Right cardiac atrium (tissue), 5 donors: ENCODE results near the gene KSR1. TPM values are rescaled to one million over a fixed set of nuclear protein-coding genes. Genes with fewer than 3 reads are reported as not detected.

Source experiments
- ATAC-seq, 2 donors: fragments of 200-7000 bp; cut with Tn5 transposase; one replicate each; pipeline versions ENCODE4 v1.8.0 to v1.9.1; 2020; ENCODE audit warnings: moderate library complexity in 2 of 2, mild to moderate bottlenecking in 1 of 2
- DNase-seq, 3 donors: peaks; one replicate each; pipeline ENCODE4 v3.0.0-alpha.2; 2020
- H3K27ac ChIP-seq: one replicate; pipeline ENCODE4 v1.5.1; 2013; ENCODE audit warnings: mild to moderate bottlenecking, low read length, control low read depth, moderate library complexity
- H3K27me3 ChIP-seq: one replicate; pipeline ENCODE4 v1.6.1; 2013; ENCODE audit not compliant: control insufficient read depth, insufficient read depth
- H3K4me1 ChIP-seq: one replicate; pipeline ENCODE4 v1.6.1; 2013; ENCODE audit warnings: low read length; ENCODE audit not compliant: control insufficient read depth, insufficient read depth
- H3K4me3 ChIP-seq: one replicate; pipeline ENCODE4 v1.5.1; 2013; ENCODE audit warnings: low read length, control low read depth
- H3K9me3 ChIP-seq: one replicate; pipeline ENCODE4 v1.6.1; 2013; ENCODE audit warnings: low read length; ENCODE audit not compliant: control insufficient read depth
- WGBS: extraction: QIAGEN DNeasy Blood & Tissue Kit; methylation state at CpG from one replicate; pipeline ENCODE4 v1.1.7; 2013; 5-methylcytosine and 5-hydroxymethylcytosine counted together
- intact Hi-C, 4 donors: fragments of 100-400 bp; cut with DNase I; formaldehyde crosslinking; loops; one replicate each; pipeline versions ENCODE4 v1.11.0 to v1.14.0; 2022 to 2023
- polyA plus RNA-seq: library from polyadenylated mRNA; stranded (reverse); fragments of 200-250 nt; gene quantifications from one replicate; pipeline ENCODE4 v1.2.3, GENCODE V29; 2013
- total RNA-seq, 4 donors: library from RNA; stranded (reverse); fragmentation: NEBNext Ultra II Directional; extraction: Animal tissue kit (Norgen Biotek cat#: 25700); gene quantifications; one replicate each; pipeline ENCODE4 v1.2.1, GENCODE V29; 2021
- donor health status: healthy with polysubstance abuse.
- donor health status: DM: no; HTN: yes; CAD: no.
- donor health status: DM: no; HTN: no; CAD: no.
- donor health status: DM: no; HTN: yes; CAD: no; lungs with severe emphysema.
- donor health status: DM: yes; HTN: yes; CAD: no.

KSR1 gene
- total and polyA plus RNA-seq, 5 donors, result 8.7 to 22.7 (median 13.1) TPM

GRCh38 chr17:27475070-27475673, 18.9 kb downstream of the KSR1 start:
- H3K4me1 ChIP-seq, result peaks cover 6% of the 10 kb centered on the region
- 94% methylated on average over 10 of the region's 10 CpGs for WGBS
- H3K9me3 ChIP-seq, result no peaks in the 10 kb centered on the region
- intact Hi-C loops, result no loop called here
- no peaks in the 10 kb centered on the region for H3K27me3 ChIP-seq
- ATAC-seq, result no peak
- H3K27ac ChIP-seq, result no peak overlapping the region
- DNase-seq, result no peak
- no peak overlapping the region for H3K4me3 ChIP-seq

GRCh38 chr17:27475981-27476895, 20.0 kb downstream of the KSR1 start:
- no peak for DNase-seq
- intact Hi-C loops, result no loop called here
- Histone ChIP-seq H3K4me1 (peaks cover 6% of the 10 kb centered on the region), H3K27me3 (no peaks in the 10 kb centered on the region), H3K9me3 (no peaks in the 10 kb centered on the region), H3K4me3 (no peak overlapping the region), H3K27ac (no peak overlapping the region)
- WGBS, result 89% methylated on average over 14 of the region's 14 CpGs
- ATAC-seq, result no peak

- DNase-seq (no peak), ATAC-seq (no peak)
- Histone ChIP-seq H3K27ac (no peak overlapping the region), H3K4me3 (no peak overlapping the region), H3K4me1 (peaks cover 6% of the 10 kb centered on the region), H3K9me3 (no peaks in the 10 kb centered on the region), H3K27me3 (no peaks in the 10 kb centered on the region)
- intact Hi-C loops, result no loop called here
- 82% methylated on average over 9 of the region's 9 CpGs for WGBS
Measured at GRCh38 chr17:27477050-27477888, 21.0 kb downstream of the KSR1 start.

- Histone ChIP-seq H3K9me3 (no peaks in the 10 kb centered on the region), H3K4me1 (peaks cover 6% of the 10 kb centered on the region), H3K27ac (no peak overlapping the region), H3K4me3 (no peak overlapping the region), H3K27me3 (no peaks in the 10 kb centered on the region)
- intact Hi-C loops, result no loop called here
- DNase-seq (no peak), ATAC-seq (no peak)
- WGBS, result 95% methylated on average over 9 of the region's 9 CpGs
Measured at GRCh38 chr17:27477971-27478684, 21.9 kb downstream of the KSR1 start.

- DNase-seq, result no peak
- peaks cover 4% of the 10 kb centered on the region for H3K4me1 ChIP-seq
- H3K27ac ChIP-seq, result no peak overlapping the region
- H3K4me3 ChIP-seq, result no peak overlapping the region
- intact Hi-C loops, result no loop called here
- WGBS, result 94% methylated on average over 10 of the region's 10 CpGs
- no peaks in the 10 kb centered on the region for H3K9me3 ChIP-seq
- no peak for ATAC-seq
- no peaks in the 10 kb centered on the region for H3K27me3 ChIP-seq
Measured at GRCh38 chr17:27478901-27479538, 22.8 kb downstream of the KSR1 start.

- intact Hi-C loops, result no loop called here
- Histone ChIP-seq H3K27me3 (no peaks in the 10 kb centered on the region), H3K4me3 (no peak overlapping the region), H3K9me3 (no peaks in the 10 kb centered on the region), H3K4me1 (peaks cover 2% of the 10 kb centered on the region), H3K27ac (no peak overlapping the region)
- over 99% methylated on average over 3 of the region's 3 CpGs for WGBS
- ATAC-seq (no peak), DNase-seq (no peak)
Measured at GRCh38 chr17:27479838-27480237, 23.6 kb downstream of the KSR1 start.

GRCh38 chr17:27480699-27481098, 24.5 kb downstream of the KSR1 start:
- no peak overlapping the region for H3K4me3 ChIP-seq
- whole genome bisulfite sequencing, result 79% methylated on average over 4 of the region's 4 CpGs
- ATAC-seq (no peak), DNase-seq (no peak)
- H3K4me1 ChIP-seq, result peaks cover 2% of the 10 kb centered on the region
- intact Hi-C loops, result no loop called here
- no peaks in the 10 kb centered on the region for H3K9me3 ChIP-seq
- no peaks in the 10 kb centered on the region for H3K27me3 ChIP-seq
- H3K27ac ChIP-seq, result no peak overlapping the region

GRCh38 chr17:27481327-27481726, 25.1 kb downstream of the KSR1 start:
- Histone ChIP-seq H3K4me3 (no peak overlapping the region), H3K27ac (no peak overlapping the region), H3K9me3 (no peaks in the 10 kb centered on the region), H3K4me1 (peaks cover 2% of the 10 kb centered on the region), H3K27me3 (no peaks in the 10 kb centered on the region)
- ATAC-seq (no peak), DNase-seq (no peak)
- WGBS, result 66% methylated on average over 4 of the region's 4 CpGs
- intact Hi-C loops, result no loop called here

- intact Hi-C loops, result no loop called here
- ATAC-seq (peak; percentile 19 to 59), DNase-seq (peak in 2 of 3 donors; percentile 43 to 69)
- 66% methylated on average over 2 of the region's 2 CpGs for WGBS
- no peaks in the 10 kb centered on the region for H3K9me3 ChIP-seq
- H3K4me1 ChIP-seq, result peaks cover 11% of the 10 kb centered on the region
- no peaks in the 10 kb centered on the region for H3K27me3 ChIP-seq
- H3K4me3 ChIP-seq, result no peak overlapping the region
- no peak overlapping the region for H3K27ac ChIP-seq
Measured at GRCh38 chr17:27485125-27485524, 28.9 kb downstream of the KSR1 start.
